ENCODE data around the gene EIF5B.

The EIF5B gene

DNA sequence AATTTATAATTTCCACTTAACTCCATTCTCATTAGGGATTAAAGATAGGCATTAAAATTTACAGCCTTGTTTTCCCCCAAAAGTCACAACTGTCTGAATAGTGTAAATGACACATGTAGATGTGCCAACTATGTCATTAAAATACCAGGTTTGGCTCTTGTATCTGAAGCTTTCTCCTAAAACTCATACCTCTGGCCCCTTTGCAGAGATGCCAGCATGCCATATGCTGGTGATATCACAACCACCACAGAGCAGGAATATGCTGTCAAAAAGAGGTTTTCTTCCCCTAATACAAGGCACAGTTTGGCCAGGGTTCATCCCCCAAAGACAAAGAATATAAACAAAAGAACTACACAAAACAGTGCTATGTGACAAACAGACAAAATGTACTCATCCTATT, 87.2 kb downstream of the EIF5B start:
- DNase-seq (ENCODE audit: low read depth): no peak
- no peak overlapping the region for H3K4me3 ChIP-seq (ENCODE audit: low read length)
- TF ChIP-seq, protein P1, sequence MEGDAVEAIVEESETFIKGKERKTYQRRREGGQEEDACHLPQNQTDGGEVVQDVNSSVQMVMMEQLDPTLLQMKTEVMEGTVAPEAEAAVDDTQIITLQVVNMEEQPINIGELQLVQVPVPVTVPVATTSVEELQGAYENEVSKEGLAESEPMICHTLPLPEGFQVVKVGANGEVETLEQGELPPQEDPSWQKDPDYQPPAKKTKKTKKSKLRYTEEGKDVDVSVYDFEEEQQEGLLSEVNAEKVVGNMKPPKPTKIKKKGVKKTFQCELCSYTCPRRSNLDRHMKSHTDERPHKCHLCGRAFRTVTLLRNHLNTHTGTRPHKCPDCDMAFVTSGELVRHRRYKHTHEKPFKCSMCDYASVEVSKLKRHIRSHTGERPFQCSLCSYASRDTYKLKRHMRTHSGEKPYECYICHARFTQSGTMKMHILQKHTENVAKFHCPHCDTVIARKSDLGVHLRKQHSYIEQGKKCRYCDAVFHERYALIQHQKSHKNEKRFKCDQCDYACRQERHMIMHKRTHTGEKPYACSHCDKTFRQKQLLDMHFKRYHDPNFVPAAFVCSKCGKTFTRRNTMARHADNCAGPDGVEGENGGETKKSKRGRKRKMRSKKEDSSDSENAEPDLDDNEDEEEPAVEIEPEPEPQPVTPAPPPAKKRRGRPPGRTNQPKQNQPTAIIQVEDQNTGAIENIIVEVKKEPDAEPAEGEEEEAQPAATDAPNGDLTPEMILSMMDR (conservative IDR thresholded peaks at IDR 0.05; ENCODE audit: low read depth, low read length): no peak

DNA sequence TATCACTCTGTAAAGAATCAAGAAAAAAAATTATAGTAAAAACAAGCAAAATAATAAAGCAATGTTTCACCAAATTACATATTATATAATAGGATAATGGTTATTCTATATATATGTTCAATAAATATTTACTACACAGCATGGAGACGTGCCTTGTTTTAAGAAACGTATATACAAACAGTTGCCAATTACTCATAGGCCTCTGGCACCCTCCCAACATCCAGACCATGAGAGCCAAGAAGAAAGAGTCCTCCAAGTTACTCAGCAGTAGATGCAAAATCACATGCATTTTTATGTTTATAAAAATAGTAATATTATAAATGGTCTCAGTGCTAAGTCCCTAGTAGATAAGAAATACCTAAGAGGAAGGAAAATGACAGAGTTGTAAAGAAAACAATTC, 87.8 kb downstream of the EIF5B start:
- TF ChIP-seq, protein P1 (conservative IDR thresholded peaks at IDR 0.05; ENCODE audit: low read depth, low read length): no peak
- peak; percentile 62 for DNase-seq (ENCODE audit: low read depth)
- H3K4me3 ChIP-seq (ENCODE audit: low read length): no peak overlapping the region

DNA sequence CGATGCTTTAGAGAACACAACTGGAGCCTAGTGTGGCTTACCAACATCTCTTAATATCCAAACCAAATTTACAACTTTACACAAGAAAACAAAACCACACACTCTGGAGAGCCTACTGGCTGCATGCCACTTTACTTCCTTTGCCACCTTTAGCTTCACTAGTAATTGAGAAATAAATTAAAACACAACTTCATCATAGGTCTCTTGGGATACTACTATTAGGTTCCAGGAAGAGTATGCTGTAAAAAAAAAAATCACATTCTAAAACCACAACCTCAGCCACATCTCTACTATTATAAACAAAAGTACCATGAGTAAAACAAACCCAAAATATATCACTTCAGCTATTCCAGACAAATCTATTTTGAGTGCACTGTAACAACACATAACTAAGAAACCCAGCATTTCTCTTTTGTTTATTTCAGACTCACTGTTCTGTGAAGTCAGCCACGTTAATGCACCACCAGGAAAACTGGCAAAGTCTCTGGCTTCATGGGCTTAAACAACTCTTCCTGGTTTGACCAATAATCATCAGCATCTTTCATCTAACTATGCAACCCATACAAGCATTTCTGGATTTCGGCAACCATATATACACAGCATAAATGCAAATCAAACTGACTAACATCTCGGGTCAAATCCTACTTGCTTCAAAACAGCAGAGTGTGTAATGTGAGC, 93.6 kb downstream of the EIF5B start:
- no peak for DNase-seq (ENCODE audit: low read depth)
- no peak overlapping the region for H3K4me3 ChIP-seq (ENCODE audit: low read length)
- TF ChIP-seq, protein P1 (conservative IDR thresholded peaks at IDR 0.05; ENCODE audit: low read depth, low read length): no peak

DNA sequence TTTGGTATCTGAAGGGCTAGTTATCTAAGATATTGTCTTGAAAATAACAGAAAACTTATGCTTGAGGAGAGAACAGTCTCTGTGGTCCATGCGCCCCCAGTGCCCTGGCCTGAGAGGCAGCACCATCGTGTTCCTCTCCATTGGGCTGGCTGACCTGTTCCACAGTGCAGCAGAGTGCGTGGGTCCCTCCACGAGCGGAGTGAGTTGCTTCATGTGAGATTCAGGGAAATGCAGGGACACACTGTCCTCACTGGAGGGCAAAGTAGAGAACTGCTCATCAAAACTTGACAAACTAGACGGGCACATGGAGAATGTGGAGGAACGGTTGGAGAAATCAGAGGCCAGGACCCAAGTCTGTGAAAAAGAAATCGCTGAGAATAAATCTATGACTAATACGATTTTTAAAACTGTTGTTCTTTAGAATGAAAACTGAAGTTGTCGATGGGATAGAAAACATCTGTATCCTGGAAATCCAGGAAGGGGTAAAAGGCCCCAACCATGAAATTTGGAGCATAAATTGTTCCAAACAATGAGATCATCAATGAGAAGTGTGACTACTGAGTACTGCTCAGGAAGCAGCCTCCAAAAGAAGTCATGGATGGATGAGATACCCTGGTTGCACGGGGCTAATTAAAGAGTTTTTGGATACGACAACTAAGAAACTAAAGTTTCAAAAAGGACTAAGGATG, 94.5 kb downstream of the EIF5B start:
- TF ChIP-seq, protein P1 (conservative IDR thresholded peaks at IDR 0.05; ENCODE audit: low read depth, low read length): no peak
- H3K4me3 ChIP-seq (ENCODE audit: low read length): no peak overlapping the region
- no peak for DNase-seq (ENCODE audit: low read depth)

DNA sequence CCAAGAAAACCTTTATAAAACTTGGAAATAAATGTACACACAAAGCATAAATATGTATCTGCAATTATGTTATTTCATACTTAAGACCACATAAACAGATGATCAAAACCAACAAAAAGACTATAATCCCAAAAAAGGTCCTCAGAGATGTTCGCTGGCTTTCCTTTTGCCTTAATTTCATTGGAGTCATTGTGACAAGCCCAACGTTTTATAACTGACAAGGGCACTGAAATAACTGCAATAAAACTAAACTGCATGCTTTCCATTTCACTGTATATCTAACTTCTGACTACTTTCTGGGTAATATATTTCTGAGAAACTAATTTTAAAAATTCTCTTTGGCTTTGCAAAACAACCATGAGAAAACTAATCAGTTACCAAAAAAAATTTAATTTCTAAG, 96.2 kb downstream of the EIF5B start:
- DNase-seq (ENCODE audit: low read depth): no peak

DNA sequence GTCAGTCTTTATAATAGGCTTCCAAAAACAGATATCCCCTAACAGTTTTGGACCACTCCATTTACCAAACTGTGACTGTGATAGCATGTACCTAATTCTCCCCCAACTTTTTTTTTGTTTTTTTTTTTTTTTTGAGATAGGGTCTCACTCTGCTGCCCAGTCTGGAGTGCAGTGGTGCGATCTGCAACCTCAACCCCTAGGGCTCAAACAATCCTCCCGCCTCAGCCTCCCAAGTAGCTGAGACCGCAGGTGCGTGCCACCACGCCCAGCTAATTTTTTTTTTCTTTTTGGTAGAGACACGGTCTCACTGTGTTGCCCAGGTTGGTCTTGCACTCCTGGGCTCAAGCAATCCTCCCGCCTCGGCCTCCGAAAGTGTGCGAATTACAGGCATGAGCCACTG, 99.7 kb downstream of the EIF5B start:
- TF ChIP-seq, protein P1 (conservative IDR thresholded peaks at IDR 0.05; ENCODE audit: low read depth, low read length): no peak
- no peak for DNase-seq (ENCODE audit: low read depth)
- no peak overlapping the region for H3K4me3 ChIP-seq (ENCODE audit: low read length)

More for the DNA sequence above, 96.2 kb downstream of the EIF5B start:
- TF ChIP-seq, protein P1 (conservative IDR thresholded peaks at IDR 0.05; ENCODE audit: low read depth, low read length): no peak
- H3K4me3 ChIP-seq (ENCODE audit: low read length): no peak overlapping the region

DNA sequence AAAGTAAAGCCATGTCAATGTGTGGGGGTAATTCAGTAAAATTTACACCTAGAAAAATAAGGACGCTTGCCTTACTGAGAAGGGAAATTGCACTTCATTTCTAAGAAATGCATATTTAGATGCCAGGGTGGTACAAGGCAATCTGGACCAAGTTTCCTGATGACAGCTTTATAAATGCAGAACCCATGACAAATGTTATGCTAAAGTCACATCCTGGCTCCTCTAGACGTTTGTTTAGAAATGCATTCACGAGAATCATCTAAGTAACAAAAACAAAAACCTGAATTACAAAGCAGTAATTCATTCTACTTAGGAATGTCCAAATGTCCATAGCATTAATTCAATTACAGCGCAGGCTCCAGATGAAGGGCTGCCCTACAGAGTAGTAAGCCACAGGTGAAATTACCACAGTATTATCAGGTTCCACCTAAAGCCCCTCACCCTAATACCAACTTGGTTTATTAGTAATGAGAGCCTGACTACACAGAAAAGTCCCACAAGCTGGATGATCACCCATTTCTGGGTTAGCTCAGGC, 102.8 kb downstream of the EIF5B start:
- TF ChIP-seq, protein P1 (conservative IDR thresholded peaks at IDR 0.05; ENCODE audit: low read depth, low read length): no peak
- DNase-seq (ENCODE audit: low read depth): no peak
- no peak overlapping the region for H3K4me3 ChIP-seq (ENCODE audit: low read length)

Measured in retinal pigment epithelial cell (primary cell).